Measurements from ENCODE around the gene RASGRF1. TPM values are rescaled to one million over a fixed set of nuclear protein-coding genes. Genes with fewer than 3 reads are reported as not detected.

Gene RASGRF1
- total and polyA plus RNA-seq, 8 donors: 0.10 to 3.8 (median 1.2) TPM; not detected in 4

DNA sequence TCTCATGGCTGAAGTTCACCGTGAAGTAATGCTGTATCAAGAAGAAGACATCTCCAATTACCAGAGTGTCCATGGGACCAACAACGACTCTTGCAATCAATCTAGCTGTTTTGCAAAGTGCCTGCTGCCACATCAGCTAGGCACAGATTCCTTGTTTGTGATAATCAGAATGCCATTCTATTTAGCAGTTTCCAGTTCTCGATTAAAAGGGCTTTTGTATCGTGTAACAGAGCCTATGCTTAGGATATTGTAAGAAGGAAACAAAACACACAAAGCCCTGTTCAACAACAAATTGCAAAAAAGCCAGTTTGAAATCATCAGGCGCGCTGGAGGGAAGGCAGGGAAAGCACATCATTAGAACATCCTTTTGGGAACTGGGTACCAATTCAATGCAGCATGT, 26.1 kb downstream of the RASGRF1 start:
- TF ChIP-seq, protein P1, sequence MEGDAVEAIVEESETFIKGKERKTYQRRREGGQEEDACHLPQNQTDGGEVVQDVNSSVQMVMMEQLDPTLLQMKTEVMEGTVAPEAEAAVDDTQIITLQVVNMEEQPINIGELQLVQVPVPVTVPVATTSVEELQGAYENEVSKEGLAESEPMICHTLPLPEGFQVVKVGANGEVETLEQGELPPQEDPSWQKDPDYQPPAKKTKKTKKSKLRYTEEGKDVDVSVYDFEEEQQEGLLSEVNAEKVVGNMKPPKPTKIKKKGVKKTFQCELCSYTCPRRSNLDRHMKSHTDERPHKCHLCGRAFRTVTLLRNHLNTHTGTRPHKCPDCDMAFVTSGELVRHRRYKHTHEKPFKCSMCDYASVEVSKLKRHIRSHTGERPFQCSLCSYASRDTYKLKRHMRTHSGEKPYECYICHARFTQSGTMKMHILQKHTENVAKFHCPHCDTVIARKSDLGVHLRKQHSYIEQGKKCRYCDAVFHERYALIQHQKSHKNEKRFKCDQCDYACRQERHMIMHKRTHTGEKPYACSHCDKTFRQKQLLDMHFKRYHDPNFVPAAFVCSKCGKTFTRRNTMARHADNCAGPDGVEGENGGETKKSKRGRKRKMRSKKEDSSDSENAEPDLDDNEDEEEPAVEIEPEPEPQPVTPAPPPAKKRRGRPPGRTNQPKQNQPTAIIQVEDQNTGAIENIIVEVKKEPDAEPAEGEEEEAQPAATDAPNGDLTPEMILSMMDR (IDR thresholded peaks at IDR 0.05): no peak
- TF ChIP-seq POLR2A (IDR thresholded peaks at IDR 0.05) (no peak), POLR2AphosphoS5 (IDR thresholded peaks at IDR 0.05) (no peak), EP300 (IDR thresholded peaks at IDR 0.05) (no peak)

DNA sequence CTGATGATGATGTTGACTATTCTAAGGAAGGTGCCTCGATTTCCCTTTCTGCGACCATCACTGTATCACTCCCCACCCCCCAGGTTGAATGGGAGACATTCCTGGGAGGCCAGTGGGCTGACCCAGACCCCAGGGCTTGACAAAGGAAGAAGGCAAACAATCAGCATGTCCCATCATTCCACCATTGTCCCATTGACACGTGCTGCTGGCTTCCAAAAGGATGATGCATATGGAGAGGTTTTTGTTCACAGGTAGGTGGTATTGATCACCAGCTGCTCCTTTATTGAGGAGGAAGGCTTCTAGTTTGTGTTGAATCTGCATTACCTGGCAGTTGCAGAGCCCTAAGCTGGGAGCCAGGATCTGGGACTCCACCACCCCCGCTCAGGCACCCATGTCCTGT, 30.4 kb downstream of the RASGRF1 start:
- no peaks in the 10 kb centered on the region for H3K36me3 ChIP-seq
- no peak overlapping the region for H3K4me3 ChIP-seq
- no peak for TF ChIP-seq POLR2AphosphoS5 (IDR thresholded peaks at IDR 0.05)
- TF ChIP-seq, protein P1 (IDR thresholded peaks at IDR 0.05): no peak
- TF ChIP-seq EP300 (IDR thresholded peaks at IDR 0.05): no peak
- no peak for TF ChIP-seq POLR2A (IDR thresholded peaks at IDR 0.05)
- H3K4me1 ChIP-seq: no peaks in the 10 kb centered on the region
- no peak overlapping the region for H3K27ac ChIP-seq
- no peaks in the 10 kb centered on the region for H3K9me3 ChIP-seq
- DNase-seq: no peak
- intact Hi-C loops (cut with DNase I; ENCODE audit: low total_unique reads): no loop called here
- WGBS, 5 donors: 67 to 72% (median 69%) methylated on average over 4 of the region's 4 CpGs
- H3K27me3 ChIP-seq: peaks cover 0 to 51% (median 2%) of the 10 kb centered on the region in 3 donors

More for the DNA sequence above, 26.1 kb downstream of the RASGRF1 start:
- Histone ChIP-seq H3K4me1 (no peaks in the 10 kb centered on the region), H3K27ac (no peak overlapping the region), H3K9me3 (no peaks in the 10 kb centered on the region), H3K4me3 (no peak overlapping the region), H3K27me3 (peaks cover 0 to 20% (median 7%) of the 10 kb centered on the region in 3 donors), H3K36me3 (no peaks in the 10 kb centered on the region)
- intact Hi-C loops (cut with DNase I; ENCODE audit: low total_unique reads): no loop called here
- 84 to 88% (median 85%) methylated on average over 6 of the region's 6 CpGs for WGBS, 5 donors
- DNase-seq: no peak

DNA sequence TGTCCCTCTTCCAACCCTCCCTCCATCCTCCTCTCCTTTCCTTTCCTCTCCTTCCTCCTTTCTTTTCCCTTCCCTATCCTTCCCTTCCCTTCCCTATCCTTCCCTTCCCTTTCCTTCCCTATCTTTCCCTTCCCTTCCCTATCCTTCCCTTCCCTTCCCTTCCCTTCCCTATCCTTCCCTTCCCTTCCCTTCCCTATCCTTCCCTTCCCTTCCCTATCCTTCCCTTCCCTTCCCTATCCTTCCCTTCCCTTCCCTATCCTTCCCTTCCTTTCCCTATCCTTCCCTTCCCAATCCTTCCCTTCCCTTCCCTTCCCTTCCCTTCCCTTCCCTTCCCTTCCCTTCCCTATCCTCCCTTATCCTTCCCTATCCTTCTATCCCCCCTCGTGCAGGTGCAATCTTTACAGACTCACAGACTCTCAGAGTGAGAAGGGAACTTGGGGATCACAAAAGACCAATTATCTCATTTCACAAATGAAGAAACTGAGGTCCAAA, 31.5 kb downstream of the RASGRF1 start:
- TF ChIP-seq, protein P1 (IDR thresholded peaks at IDR 0.05): no peak
- no peak for TF ChIP-seq POLR2A (IDR thresholded peaks at IDR 0.05)
- TF ChIP-seq EP300 (IDR thresholded peaks at IDR 0.05): no peak
- TF ChIP-seq POLR2AphosphoS5 (IDR thresholded peaks at IDR 0.05): no peak
- H3K27me3 ChIP-seq: peaks cover 0 to 49% (median 0%) of the 10 kb centered on the region in 3 donors
- WGBS, 5 donors: 9 to 35% (median 29%) methylated on average over 1 of the region's 1 CpG
- H3K4me1 ChIP-seq: no peaks in the 10 kb centered on the region
- no peaks in the 10 kb centered on the region for H3K9me3 ChIP-seq
- no peak for DNase-seq
- no peak overlapping the region for H3K27ac ChIP-seq
- H3K4me3 ChIP-seq: no peak overlapping the region
- no peaks in the 10 kb centered on the region for H3K36me3 ChIP-seq
- intact Hi-C loops (cut with DNase I; ENCODE audit: low total_unique reads): no loop called here

DNA sequence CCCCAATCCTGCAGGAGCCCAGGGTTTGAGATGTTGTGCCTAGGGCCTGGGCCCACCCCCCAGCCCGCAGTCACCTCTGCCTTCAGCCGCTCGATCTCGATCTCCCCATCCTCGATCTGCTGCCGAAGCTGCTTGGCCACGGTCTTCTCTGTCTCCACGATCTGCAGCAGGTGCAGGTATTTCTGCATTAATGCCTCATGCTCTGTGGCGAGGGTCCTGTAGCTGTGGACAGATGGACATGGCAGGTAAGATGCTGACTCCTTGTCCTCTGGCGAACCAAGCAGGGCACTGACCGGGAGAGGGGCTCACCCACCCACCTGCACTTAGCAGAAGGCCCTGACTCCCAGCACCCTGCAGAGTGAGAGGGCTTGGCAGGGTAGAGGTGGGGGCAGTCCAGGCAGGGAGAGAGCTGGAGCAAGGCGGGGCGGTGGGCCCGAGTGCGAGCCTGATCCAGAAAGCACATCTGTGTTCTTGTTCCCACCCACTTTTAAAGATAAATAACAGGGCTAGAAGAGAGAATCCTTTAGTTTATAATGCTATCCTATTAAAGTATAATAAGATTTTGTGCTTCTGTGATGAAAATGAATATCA, 32.2 kb downstream of the RASGRF1 start:
- no peaks in the 10 kb centered on the region for H3K9me3 ChIP-seq
- H3K36me3 ChIP-seq: no peaks in the 10 kb centered on the region
- no peak overlapping the region for H3K27ac ChIP-seq
- WGBS, 5 donors: 75 to 85% (median 79%) methylated on average over 13 to 15 of the region's 15 CpGs
- no peak for TF ChIP-seq EP300 (IDR thresholded peaks at IDR 0.05)
- TF ChIP-seq, protein P1 (IDR thresholded peaks at IDR 0.05): no peak
- no peak for TF ChIP-seq POLR2A (IDR thresholded peaks at IDR 0.05)
- no peak for TF ChIP-seq POLR2AphosphoS5 (IDR thresholded peaks at IDR 0.05)
- intact Hi-C loops (cut with DNase I; ENCODE audit: low total_unique reads): no loop called here
- no peaks in the 10 kb centered on the region for H3K4me1 ChIP-seq
- peaks cover 0 to 44% (median 0%) of the 10 kb centered on the region in 3 donors for H3K27me3 ChIP-seq
- DNase-seq: no peak
- no peak overlapping the region for H3K4me3 ChIP-seq
